Measurements from ENCODE around the gene BMI1.

DNA sequence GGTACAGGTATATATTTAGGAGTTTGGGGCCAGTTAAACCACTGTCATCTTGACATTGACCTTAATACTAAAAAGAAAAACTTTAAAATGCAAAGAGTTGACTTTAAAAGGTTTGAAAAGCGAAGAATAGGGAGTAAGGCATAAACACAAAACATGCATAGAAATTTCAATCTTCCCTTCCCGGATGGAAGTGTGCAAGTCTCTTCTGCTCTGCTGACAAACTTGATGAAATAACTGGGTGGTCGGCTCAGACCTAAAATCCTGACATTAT, 21.0 kb downstream of the BMI1 start:
- TF ChIP-seq POLR2A (IDR thresholded peaks at IDR 0.05; ENCODE audit: low read depth, low read length) (no peak), MAZ (IDR thresholded peaks at IDR 0.05; ENCODE audit: borderline replicate concordance, low read depth, low read length) (no peak), RAD21 (IDR thresholded peaks at IDR 0.05; ENCODE audit: low read length) (no peak), RFX5 (IDR thresholded peaks at IDR 0.05; ENCODE audit: low read depth, low read length) (no peak), RCOR1 (IDR thresholded peaks at IDR 0.05; ENCODE audit: insufficient replicate concordance, low read length) (no peak), MXI1 (IDR thresholded peaks at IDR 0.05; ENCODE audit: borderline replicate concordance, low read depth, low read length) (no peak)
- TF ChIP-seq, protein P1, sequence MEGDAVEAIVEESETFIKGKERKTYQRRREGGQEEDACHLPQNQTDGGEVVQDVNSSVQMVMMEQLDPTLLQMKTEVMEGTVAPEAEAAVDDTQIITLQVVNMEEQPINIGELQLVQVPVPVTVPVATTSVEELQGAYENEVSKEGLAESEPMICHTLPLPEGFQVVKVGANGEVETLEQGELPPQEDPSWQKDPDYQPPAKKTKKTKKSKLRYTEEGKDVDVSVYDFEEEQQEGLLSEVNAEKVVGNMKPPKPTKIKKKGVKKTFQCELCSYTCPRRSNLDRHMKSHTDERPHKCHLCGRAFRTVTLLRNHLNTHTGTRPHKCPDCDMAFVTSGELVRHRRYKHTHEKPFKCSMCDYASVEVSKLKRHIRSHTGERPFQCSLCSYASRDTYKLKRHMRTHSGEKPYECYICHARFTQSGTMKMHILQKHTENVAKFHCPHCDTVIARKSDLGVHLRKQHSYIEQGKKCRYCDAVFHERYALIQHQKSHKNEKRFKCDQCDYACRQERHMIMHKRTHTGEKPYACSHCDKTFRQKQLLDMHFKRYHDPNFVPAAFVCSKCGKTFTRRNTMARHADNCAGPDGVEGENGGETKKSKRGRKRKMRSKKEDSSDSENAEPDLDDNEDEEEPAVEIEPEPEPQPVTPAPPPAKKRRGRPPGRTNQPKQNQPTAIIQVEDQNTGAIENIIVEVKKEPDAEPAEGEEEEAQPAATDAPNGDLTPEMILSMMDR (conservative IDR thresholded peaks at IDR 0.05; ENCODE audit: low read depth, low read length) = no peak
- TF ChIP-seq, protein P2, sequence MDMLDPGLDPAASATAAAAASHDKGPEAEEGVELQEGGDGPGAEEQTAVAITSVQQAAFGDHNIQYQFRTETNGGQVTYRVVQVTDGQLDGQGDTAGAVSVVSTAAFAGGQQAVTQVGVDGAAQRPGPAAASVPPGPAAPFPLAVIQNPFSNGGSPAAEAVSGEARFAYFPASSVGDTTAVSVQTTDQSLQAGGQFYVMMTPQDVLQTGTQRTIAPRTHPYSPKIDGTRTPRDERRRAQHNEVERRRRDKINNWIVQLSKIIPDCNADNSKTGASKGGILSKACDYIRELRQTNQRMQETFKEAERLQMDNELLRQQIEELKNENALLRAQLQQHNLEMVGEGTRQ (IDR thresholded peaks at IDR 0.05; ENCODE audit: low read depth, low read length) = no peak
- TF ChIP-seq, protein P3, sequence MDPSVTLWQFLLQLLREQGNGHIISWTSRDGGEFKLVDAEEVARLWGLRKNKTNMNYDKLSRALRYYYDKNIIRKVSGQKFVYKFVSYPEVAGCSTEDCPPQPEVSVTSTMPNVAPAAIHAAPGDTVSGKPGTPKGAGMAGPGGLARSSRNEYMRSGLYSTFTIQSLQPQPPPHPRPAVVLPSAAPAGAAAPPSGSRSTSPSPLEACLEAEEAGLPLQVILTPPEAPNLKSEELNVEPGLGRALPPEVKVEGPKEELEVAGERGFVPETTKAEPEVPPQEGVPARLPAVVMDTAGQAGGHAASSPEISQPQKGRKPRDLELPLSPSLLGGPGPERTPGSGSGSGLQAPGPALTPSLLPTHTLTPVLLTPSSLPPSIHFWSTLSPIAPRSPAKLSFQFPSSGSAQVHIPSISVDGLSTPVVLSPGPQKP (IDR thresholded peaks at IDR 0.05; ENCODE audit: borderline replicate concordance, low read depth, low read length) = no peak
